Non-pigmented ciliary epithelial cell (primary cell): ENCODE data around the gene PIK3R6.
"Not testable (repeated sequence)": the region's sequence is repeated elsewhere in the genome, so short reads cannot be mapped to it uniquely, and the experiment has no call there.

Experiments
- DNase-seq: peaks from one replicate; pipeline ENCODE4 v3.0.0-alpha.2; 2010; ENCODE audit warnings: low read depth

Gene PIK3R6

GRCh38 chr17:8893621-8894201 lies 26.2 kb upstream of the PIK3R6 start:
- no peak for DNase-seq

- DNase-seq = no peak
These were observed 25.6 kb upstream of the PIK3R6 start for GRCh38 chr17:8893059-8893458.

DNA sequence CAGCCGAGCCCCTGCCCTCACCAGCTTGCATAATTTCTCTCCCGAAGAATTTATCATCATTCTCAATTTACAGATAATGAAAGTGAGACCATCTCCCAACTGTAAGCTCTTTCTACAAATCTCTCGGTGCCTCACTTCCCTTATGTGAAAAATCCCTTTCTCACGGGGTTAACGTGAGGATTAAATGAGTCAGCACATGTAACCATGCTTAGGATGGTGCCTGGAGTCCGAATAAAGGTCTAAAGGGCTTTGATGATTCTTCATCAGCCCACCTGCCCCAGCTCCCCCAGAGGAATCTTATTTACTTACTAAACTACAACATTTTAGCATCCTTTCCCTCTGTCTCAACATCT lies 24.8 kb upstream of the PIK3R6 start:
- no peak for DNase-seq

GRCh38 chr17:8890671-8891070 lies 23.2 kb upstream of the PIK3R6 start:
- no peak for DNase-seq

GRCh38 chr17:8889458-8890210 lies 22.2 kb upstream of the PIK3R6 start:
- DNase-seq = no peak

DNA sequence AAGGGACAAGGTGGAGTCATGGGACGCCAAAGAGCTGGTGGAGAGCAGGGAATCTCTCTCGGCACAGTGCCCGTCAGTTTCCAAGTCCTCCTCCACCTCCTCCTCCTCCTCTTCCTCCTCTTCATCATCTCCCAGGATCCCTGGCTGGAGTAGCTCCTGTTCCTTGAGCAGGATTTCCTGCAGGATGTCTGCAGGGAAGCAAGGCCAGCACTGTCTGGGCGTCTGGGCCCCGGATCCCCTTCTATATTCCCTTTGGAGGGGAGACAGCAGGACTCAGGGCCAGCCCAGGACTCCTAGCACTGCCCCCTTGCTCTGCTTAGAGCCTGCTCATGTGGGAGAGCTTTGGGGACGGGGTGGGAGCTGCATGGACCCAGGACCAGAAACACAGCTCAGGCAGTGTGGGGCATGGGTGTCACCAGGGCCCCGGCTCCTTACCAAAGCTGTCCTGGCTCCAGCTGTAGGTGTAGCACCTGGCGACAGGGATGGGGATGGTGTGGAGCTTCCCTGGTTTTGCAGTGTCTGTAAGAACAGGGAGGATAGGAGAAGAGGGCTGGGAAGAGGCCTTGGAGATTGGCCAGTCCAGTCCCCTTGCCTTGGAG lies 21.3 kb upstream of the PIK3R6 start:
- no peak for DNase-seq

- no peak for DNase-seq
These were observed 20.6 kb upstream of the PIK3R6 start for GRCh38 chr17:8887834-8888703.

DNA sequence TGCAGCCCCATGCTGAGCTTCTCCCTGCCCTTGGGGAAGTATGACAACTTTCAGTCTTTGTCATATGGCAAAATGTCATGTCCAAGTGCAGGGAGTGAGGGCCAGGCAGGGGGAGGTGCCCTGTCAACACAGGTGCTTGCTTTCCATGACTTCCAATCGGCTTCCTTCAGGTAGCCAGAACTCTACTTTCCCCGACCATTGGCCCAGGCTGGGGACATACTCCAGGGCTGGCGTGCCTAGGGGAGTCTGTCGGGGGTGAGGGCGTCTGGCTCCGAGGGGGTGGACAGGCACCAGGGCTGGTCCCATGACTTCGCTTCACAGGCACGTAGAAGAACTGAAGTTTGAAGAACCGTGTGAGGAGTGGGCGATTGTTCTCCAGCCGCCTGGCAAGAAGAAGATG lies 19.8 kb upstream of the PIK3R6 start:
- DNase-seq = no peak

DNA sequence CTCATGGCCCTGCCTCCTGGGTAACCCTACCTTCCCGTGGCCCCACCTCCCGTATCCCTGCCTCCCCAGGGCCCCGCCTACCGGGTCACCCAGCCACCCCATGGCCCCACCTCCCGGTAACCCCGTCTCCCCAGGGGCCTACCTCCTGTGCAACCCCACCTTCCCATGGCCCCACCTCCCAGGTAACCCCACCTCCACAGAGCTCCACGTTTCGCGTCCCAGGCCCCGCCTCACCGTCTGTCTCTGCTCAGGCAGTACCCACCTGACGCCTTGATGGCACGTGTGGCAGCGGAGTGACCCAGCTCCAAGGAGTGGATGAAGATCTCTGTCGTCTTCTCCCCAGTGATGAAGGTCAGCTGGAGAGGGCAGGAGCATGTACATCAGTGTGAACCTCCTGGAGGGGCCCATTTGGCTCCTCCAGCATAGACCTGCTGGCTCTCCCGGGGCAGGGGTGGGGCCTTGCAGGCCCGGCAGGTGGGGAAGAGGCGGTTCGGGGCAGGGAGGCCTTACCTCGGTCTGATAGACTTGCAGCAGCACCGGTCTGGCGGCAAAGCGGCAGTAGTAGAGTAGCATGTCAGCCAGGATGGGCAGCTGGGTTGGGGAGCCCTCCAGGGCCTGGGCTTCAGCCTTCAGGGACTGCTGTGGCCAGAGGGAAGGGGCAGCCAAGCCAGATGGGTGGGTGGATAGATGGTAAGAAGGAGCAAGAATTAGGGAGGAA lies 18.7 kb upstream of the PIK3R6 start:
- no peak for DNase-seq

DNA sequence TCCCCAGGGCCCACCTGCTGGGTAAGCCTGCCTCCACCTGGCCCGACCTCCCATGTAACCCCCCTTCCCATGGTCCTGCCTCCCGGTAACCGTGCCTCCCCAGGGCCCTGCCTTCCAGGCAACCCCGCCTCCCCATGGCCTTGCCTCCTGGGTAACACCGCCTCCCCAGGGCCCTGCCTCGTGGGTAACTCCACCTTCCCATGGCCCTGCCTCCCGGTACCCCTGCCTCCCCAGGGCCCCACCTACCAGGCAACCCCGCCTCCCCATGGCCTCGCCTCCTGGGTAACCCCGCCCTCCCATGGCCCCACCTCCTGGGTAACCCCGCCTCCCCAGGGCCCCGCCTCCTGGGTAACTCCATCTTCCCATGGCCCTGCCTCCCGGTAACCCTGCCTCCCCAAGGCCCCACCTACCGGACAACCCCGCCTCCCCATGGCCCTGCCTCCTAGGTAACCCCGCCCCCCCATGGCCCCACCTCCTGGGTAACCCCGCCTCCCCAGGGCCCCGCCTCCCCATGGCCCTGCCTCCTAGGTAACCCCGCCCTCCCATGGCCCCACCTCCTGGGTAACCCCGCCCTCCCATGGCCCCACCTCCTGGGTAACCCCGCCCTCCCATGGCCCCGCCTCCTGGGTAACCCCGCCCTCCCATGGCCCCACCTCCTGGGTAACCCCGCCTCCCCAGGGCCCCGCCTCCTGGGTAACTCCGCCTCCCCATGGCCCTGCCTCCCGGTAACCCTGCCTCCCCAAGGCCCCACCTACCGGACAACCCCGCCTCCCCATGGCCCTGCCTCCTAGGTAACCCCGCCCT lies 17.9 kb upstream of the PIK3R6 start:
- not testable (repeated sequence) for DNase-seq

DNA sequence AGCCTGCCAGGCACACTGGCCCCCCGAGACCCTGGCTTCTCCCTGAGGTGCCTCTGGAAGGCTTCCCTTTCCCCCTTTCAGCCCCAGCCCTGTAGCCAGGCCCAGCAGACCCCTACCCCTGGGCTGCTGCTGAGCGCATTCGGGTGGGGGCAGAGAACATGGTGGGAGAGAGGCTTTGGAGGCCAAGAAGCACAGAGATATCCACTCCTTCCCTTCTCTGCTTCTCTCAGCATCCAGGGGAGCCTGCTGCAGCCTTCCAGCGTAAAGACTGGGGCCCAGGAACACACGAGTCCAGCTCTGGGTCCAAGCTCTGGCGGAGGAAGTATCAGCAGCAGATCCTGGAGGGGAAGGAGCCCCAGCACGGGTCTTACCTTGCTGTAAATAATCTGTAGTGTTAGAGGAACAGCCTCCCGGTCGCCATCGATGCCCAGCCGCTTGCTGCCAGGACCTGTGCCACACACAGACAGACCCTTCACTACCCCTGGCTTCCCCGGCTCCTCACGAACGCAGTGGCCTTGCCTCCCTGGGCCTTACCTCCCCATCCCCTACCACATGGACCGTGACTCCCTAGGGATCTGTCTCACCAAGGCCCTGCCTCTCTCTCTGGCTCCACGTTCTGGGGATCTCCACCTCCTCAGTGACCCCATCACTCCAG lies 17.0 kb upstream of the PIK3R6 start:
- DNase-seq = no peak

- DNase-seq = no peak
These were observed 15.9 kb upstream of the PIK3R6 start for GRCh38 chr17:8883353-8883752.

- DNase-seq = no peak
These were observed 14.1 kb upstream of the PIK3R6 start for GRCh38 chr17:8881606-8882005.

DNA sequence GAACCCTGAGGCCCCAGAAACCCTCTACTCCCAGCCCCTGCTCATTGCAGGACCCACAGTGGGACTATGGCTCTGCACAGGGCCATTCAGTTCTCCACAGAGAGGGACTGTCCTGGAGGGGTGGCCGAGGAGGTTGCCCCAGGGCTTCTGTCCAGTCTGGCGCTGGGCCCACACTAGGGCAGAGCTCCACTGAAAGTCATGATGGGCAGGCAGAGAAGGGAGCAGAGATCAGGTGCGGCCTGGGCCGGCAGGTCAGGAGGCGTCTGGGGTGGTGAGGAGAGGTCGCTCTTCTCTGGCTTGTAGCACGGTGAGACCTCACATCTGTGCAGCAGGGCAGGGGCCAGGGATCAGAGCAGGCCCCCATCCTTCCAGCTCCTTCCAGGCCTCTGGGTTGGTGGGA lies 13.0 kb upstream of the PIK3R6 start:
- DNase-seq = no peak

GRCh38 chr17:8879410-8879809 lies 11.9 kb upstream of the PIK3R6 start:
- DNase-seq = no peak

DNA sequence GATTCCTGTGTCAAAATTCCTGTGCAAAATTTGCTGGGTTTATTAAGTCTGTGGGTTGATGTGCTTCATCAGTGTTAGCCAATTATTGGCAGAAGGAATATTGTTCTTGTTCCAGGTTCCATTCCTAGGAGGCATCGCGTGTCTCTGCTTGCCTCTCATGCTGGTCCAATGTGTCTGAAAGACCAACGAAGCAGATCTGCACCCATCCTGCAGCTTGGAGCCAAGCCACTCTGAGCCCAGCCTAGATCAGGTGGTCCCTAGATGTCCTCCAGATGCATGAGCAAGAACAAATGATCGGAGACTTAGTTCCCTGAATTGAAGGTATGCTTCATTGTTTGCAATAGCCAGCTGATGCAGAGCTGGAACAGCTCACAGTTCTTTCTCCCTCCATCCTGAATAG lies 10.5 kb upstream of the PIK3R6 start:
- no peak for DNase-seq

- DNase-seq = no peak
These were observed 8.5 kb upstream of the PIK3R6 start for GRCh38 chr17:8875957-8876356.

GRCh38 chr17:8875436-8875835 lies 8.0 kb upstream of the PIK3R6 start:
- no peak for DNase-seq

DNA sequence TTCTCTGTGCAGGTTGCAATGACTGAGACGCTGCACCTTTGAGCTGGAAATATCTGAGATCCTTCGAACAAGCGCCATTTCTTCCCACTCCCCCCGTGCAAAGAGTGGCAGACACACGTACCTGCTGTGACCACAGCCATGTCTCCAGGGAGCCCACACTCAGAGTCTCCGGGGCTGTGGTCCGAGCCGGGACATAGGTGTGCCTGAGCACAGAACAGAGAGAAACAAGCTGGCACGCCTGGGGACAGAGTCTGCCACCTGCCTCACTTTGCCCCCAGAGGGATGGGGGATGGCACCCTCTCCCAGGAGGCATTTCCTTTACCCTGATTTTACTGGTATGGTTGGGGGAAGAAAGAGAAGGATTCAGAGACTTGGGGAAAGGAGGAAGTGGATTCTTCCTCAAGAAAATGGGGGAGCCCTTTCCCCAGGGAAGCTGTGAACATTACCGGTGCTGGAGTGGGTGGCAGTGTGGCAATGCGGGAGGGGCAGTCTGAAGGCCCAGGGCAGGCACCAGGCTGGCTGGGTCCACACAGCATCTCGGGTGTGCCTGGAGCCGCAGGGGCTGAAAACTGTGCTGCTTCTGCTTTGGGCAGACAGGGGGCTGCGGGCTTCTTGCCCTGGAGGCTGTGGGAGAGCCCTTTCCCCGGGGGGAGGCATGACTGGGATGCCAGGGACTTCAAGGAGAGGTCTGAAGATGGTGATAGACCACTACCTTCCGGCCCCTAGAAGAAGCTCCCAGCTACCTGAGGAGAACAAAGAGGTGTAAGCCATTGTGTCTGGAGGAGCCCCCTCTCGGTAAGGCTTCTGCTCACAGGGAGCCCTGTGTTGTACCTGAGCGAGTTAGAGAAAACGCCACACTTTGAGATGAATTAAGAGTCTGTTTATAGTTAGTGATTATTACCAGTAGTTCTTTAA lies 6.6 kb upstream of the PIK3R6 start:
- no peak for DNase-seq
